ENCODE measurements around the gene TCF7L2.

DNA sequence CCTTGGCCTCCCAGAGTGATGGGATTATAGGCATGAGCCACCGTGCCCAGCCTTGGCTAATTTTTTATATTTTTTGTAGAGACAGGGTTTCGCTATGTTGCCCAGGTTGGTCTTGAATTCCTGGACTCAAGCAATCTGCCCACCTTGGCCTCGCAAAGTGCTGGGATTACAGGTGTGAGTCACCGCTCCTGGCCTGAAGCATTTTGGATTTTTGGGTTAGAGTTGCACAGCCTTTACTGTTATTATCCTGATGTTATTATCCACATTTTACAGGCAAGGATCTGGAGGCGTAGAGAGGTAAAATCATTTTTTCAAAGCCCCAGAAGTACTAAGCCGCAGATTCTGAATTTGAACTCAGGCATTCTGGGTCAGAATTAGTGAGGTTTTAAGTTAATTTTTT, 75.4 kb downstream of the TCF7L2 start:
- TF ChIP-seq, protein P1, sequence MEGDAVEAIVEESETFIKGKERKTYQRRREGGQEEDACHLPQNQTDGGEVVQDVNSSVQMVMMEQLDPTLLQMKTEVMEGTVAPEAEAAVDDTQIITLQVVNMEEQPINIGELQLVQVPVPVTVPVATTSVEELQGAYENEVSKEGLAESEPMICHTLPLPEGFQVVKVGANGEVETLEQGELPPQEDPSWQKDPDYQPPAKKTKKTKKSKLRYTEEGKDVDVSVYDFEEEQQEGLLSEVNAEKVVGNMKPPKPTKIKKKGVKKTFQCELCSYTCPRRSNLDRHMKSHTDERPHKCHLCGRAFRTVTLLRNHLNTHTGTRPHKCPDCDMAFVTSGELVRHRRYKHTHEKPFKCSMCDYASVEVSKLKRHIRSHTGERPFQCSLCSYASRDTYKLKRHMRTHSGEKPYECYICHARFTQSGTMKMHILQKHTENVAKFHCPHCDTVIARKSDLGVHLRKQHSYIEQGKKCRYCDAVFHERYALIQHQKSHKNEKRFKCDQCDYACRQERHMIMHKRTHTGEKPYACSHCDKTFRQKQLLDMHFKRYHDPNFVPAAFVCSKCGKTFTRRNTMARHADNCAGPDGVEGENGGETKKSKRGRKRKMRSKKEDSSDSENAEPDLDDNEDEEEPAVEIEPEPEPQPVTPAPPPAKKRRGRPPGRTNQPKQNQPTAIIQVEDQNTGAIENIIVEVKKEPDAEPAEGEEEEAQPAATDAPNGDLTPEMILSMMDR (conservative IDR thresholded peaks at IDR 0.05): no peak
- TF ChIP-seq EZH2 (IDR thresholded peaks at IDR 0.05; ENCODE audit: low read depth): no peak
